Tibial nerve (tissue), 3 donors: ENCODE results near the gene TAB2.

ENCODE experiments used
- CTCF ChIP-seq, 5 experiments: fragments of 200-600 bp in 3 of 5; fragments of 450-650 bp in 2 of 5; sonication (generic) in 3 of 5; IDR thresholded peaks; one replicate each; pipeline ENCODE4 v1.5.1; 2016 to 2019; ENCODE audit warnings: antibody characterized with exemption in 5 of 5, mild to moderate bottlenecking in 3 of 5, moderate library complexity in 2 of 5
- POLR2A ChIP-seq, 2 donors: fragments of 450-650 bp; IDR thresholded peaks; one replicate each; pipeline ENCODE4 v1.6.1; 2017; ENCODE audit warnings: antibody characterized with exemption in 2 of 2, mild to moderate bottlenecking in 2 of 2, moderate library complexity in 2 of 2

DNA sequence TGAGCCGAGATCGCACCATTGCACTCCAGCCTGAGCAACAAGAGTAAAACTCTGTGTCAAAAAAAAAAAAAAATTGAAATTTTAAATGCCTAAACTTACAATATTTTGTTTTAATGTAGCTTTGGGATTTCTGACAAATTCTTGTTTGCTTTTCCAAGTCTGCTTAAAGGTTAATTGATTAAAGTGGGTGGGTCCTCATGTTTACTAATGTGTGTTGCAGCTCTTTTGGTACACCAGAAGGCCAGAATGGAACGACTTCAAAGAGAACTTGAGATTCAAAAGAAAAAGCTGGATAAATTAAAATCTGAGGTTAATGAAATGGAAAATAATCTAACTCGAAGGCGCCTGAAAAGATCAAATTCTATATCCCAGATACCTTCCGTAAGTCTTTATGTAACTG, 79.9 kb downstream of the TAB2 start:
- no peak for TF ChIP-seq CTCF (IDR thresholded peaks at IDR 0.05)
- TF ChIP-seq POLR2A (IDR thresholded peaks at IDR 0.05) = no peak
